Hepatocyte (in vitro differentiated cells): Measurements from ENCODE around the gene PHYHIPL.

Experiments
- CTCF ChIP-seq: fragments of 200-600 bp; sonication (generic); IDR thresholded peaks from 2 replicates; pipeline ENCODE4 v1.5.1; 2016; ENCODE audit warnings: antibody characterized with exemption, mild to moderate bottlenecking; ENCODE audit not compliant: poor library complexity
- EZH2 ChIP-seq: fragments of 200-600 bp; sonication (generic); IDR thresholded peaks from 2 replicates; pipeline ENCODE4 v1.6.1; 2016; ENCODE audit warnings: antibody characterized with exemption, mild to moderate bottlenecking, borderline replicate concordance
- EZH2phosphoT487 ChIP-seq: fragments of 200-600 bp; sonication (generic); IDR thresholded peaks from one replicate; pipeline ENCODE4 v1.6.1; 2018; ENCODE audit warnings: antibody characterized with exemption, mild to moderate bottlenecking, low read depth, moderate library complexity; ENCODE audit not compliant: unreplicated experiment, severe bottlenecking

GRCh38 chr10:59272061-59272460 is 95.6 kb downstream of the PHYHIPL start:
- TF ChIP-seq CTCF (no peak), EZH2phosphoT487 (no peak), EZH2 (no peak)
